Adipose tissue (tissue), 3 donors: ENCODE data around the gene TRIP12. TPM values are rescaled to one million over a fixed set of nuclear protein-coding genes. Genes with fewer than 3 reads are reported as not detected.

Experiments used
- H3K27ac ChIP-seq: one replicate; pipeline ENCODE4 v1.5.1; 2013; ENCODE audit warnings: low read depth, low read length
- WGBS, 3 donors: extraction: QIAGEN DNeasy Blood & Tissue Kit; methylation state at CpG; one replicate each; pipeline ENCODE4 v1.1.7; 2013; 5-methylcytosine and 5-hydroxymethylcytosine counted together
- polyA plus RNA-seq, 3 donors: library from polyadenylated mRNA; stranded (reverse); fragments of 200-250 nt; gene quantifications; one replicate each; pipeline ENCODE4 v1.2.3, GENCODE V29; 2013
- donor health status: healthy with polysubstance abuse.
- donor health status: Bipolar disorder and iron deficiency.
- donor health status: healthy.

The TRIP12 gene
- polyA plus RNA-seq, 3 donors = 17.8 to 41.2 (median 32.8) TPM

- H3K27ac ChIP-seq = no peak within 1 kb of the TSS
- 0 to 2% (median 1%) methylated on average over 52 to 84 of the region's 84 CpGs for WGBS, 3 donors
These were observed 207.6 kb downstream of the TRIP12 start, which contains the start of gene DNER for GRCh38 chr2:229714080-229714735. TSS of gene DNER (minus strand) at chr2:229714555. CDS start at chr2:229714423, 132 bp downstream.

Other genes with a start within 250 kb of the TRIP12 start
- 10 to 100 TPM in 1 of 3 donors, 1 to 10 TPM in 1, under 1 TPM in 1; 0.30 to 10.8 (median 1.4) TPM for gene DNER, start 207.5 kb downstream of the TRIP12 start, polyA plus RNA-seq
- 1 to 10 TPM in 2 of 3 donors, under 1 TPM in 1; 0.83 to 1.6 (median 1.6) TPM for gene FBXO36, start 494 bp upstream of the TRIP12 start, polyA plus RNA-seq
- gene SLC16A14, start 146.9 kb upstream of the TRIP12 start, polyA plus RNA-seq = 1 to 10 TPM in 2 of 3 donors, under 1 TPM in 1; 0.44 to 2.1 (median 1.6) TPM